ENCODE results near the gene PTPRM.
A peak's percentile ranks its signal among the peaks of the same experiment; 100 is the strongest.

PTPRM gene

GRCh38 chr18:8368512-8369217, 801.5 kb downstream of the PTPRM start:
- POLR2A ChIA-PET: no interaction called here
- TF ChIP-seq GLIS1 (tag by site-specific recombination; IDR thresholded peaks at IDR 0.05) (peak; percentile 60), ZBTB7A (tag by site-specific recombination; IDR thresholded peaks at IDR 0.05; ENCODE audit: low read depth) (no peak)
- H3K4me3 ChIP-seq (ENCODE audit: low read depth, low read length): no peak overlapping the region
- H3K9me3 ChIP-seq (ENCODE audit: control insufficient read depth, insufficient read depth, low read depth, low read length): no peaks in the 10 kb centered on the region
- CTCF ChIA-PET: interaction anchor here (0.6 to 3.9 kb wide), 3 partner anchors 8 to 1145 kb away, joined by 3 to 16 read pairs (median 3); no protein-coding TSS in a partner anchor
- H3K27ac ChIP-seq (ENCODE audit: extremely low read depth, low read depth, low read length): no peak overlapping the region
- H3K36me3 ChIP-seq (ENCODE audit: control insufficient read depth in 2 of 2, insufficient read depth in 1 of 2, low read length in 2 of 2): no peaks in the 10 kb centered on the region
- peaks cover 6% of the 10 kb centered on the region; the same call in 1 of the 2 replicates for H3K4me1 ChIP-seq (ENCODE audit: control insufficient read depth, insufficient read depth, low read length)

GRCh38 chr18:8373486-8373885, 806.4 kb downstream of the PTPRM start:
- Histone ChIP-seq H3K27ac (ENCODE audit: extremely low read depth, low read depth, low read length) (no peak overlapping the region), H3K36me3 (ENCODE audit: control insufficient read depth in 2 of 2, insufficient read depth in 1 of 2, low read length in 2 of 2) (no peaks in the 10 kb centered on the region), H3K4me3 (ENCODE audit: low read depth, low read length) (no peak overlapping the region), H3K4me1 (ENCODE audit: control insufficient read depth, insufficient read depth, low read length) (peaks cover 11% of the 10 kb centered on the region), H3K9me3 (ENCODE audit: control insufficient read depth, insufficient read depth, low read depth, low read length) (no peaks in the 10 kb centered on the region)
- CTCF ChIA-PET: interaction anchor here (1.7 kb wide), 1 partner anchor 16 kb away, joined by 13 read pairs; no protein-coding TSS in a partner anchor
- TF ChIP-seq ZNF404 (tag by site-specific recombination; IDR thresholded peaks at IDR 0.05) (no peak), ZFP41 (tag by site-specific recombination; IDR thresholded peaks at IDR 0.05; ENCODE audit: borderline replicate concordance) (no peak), ZNF626 (tag by site-specific recombination; IDR thresholded peaks at IDR 0.05) (no peak), YY2 (tag by site-specific recombination; IDR thresholded peaks at IDR 0.05) (no peak), ZNF350 (tag by site-specific recombination; IDR thresholded peaks at IDR 0.05) (no peak), ZNF366 (tag by site-specific recombination; conservative IDR thresholded peaks at IDR 0.05) (no peak), PRDM1 (tag by site-specific recombination; IDR thresholded peaks at IDR 0.05) (no peak), ZBTB10 (tag by site-specific recombination; IDR thresholded peaks at IDR 0.05) (no peak), ZNF266 (tag by site-specific recombination; IDR thresholded peaks at IDR 0.05; ENCODE audit: low read depth) (no peak), ZBTB26 (tag by site-specific recombination; optimal IDR thresholded peaks at IDR 0.05) (no peak), PRDM2 (tag by site-specific recombination; IDR thresholded peaks at IDR 0.05; ENCODE audit: borderline replicate concordance) (no peak), WT1 (tag by site-specific recombination; IDR thresholded peaks at IDR 0.05) (no peak)
- POLR2A ChIA-PET: no interaction called here

All from HEK293 (cell line).